Measurements from ENCODE around the gene LEAP2.

The LEAP2 gene

GRCh38 chr5:132887283-132887682 lies 13.8 kb downstream of the LEAP2 start:
- Histone ChIP-seq H3K36me3 (ENCODE audit: insufficient read depth, low read length) (peaks cover 71% of the 10 kb centered on the region), H3K4me3 (ENCODE audit: low read depth, low read length, poor library complexity, severe bottlenecking) (no peak overlapping the region), H3K27me3 (ENCODE audit: insufficient read depth, low read length) (no peaks in the 10 kb centered on the region), H3F3A (ENCODE audit: insufficient read depth, low read length) (no peaks in the 10 kb centered on the region), H4K20me1 (ENCODE audit: insufficient read depth, low read length) (no peaks in the 10 kb centered on the region), H3K4me1 (ENCODE audit: insufficient read depth, low read length, severe bottlenecking) (peaks cover 6% of the 10 kb centered on the region), H2AFZ (ENCODE audit: low read length) (no peak overlapping the region), H3K27ac (ENCODE audit: low read depth, low read length, poor library complexity, severe bottlenecking) (no peak overlapping the region), H3K9me3 (ENCODE audit: low read length) (no peaks in the 10 kb centered on the region), H3K4me2 (ENCODE audit: low read length) (no peak overlapping the region), H3K9ac (ENCODE audit: low read length) (no peak overlapping the region), H3K9me2 (ENCODE audit: low read depth, low read length) (no peaks in the 10 kb centered on the region), H3K79me2 (ENCODE audit: insufficient read depth, low read length) (no peaks in the 10 kb centered on the region)
- TF ChIP-seq, protein P1, sequence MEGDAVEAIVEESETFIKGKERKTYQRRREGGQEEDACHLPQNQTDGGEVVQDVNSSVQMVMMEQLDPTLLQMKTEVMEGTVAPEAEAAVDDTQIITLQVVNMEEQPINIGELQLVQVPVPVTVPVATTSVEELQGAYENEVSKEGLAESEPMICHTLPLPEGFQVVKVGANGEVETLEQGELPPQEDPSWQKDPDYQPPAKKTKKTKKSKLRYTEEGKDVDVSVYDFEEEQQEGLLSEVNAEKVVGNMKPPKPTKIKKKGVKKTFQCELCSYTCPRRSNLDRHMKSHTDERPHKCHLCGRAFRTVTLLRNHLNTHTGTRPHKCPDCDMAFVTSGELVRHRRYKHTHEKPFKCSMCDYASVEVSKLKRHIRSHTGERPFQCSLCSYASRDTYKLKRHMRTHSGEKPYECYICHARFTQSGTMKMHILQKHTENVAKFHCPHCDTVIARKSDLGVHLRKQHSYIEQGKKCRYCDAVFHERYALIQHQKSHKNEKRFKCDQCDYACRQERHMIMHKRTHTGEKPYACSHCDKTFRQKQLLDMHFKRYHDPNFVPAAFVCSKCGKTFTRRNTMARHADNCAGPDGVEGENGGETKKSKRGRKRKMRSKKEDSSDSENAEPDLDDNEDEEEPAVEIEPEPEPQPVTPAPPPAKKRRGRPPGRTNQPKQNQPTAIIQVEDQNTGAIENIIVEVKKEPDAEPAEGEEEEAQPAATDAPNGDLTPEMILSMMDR (IDR thresholded peaks at IDR 0.05; ENCODE audit: low read length): no peak

DNA sequence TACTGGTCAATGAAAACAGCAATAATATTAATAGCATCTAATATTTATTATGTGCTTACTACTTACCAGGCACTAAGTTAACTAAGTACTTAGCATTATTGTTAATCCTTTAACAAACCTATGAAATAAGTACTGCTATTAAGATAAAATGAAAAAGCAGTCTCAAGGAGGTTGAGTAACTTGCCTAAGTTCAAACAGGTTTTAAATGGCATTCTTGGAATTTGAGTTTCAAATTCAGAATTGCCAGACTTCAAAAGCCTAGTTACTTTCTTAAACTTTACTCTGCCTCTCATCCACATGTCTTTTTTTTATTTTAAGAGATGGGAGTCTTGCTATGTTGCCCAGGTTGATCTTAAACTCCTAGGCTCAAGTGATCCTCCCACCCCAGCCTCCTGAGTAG lies 16.0 kb downstream of the LEAP2 start:
- Histone ChIP-seq H3K9ac (ENCODE audit: low read length) (no peak overlapping the region), H2AFZ (ENCODE audit: low read length) (no peak overlapping the region), H4K20me1 (ENCODE audit: insufficient read depth, low read length) (no peaks in the 10 kb centered on the region), H3K9me3 (ENCODE audit: low read length) (no peaks in the 10 kb centered on the region), H3F3A (ENCODE audit: insufficient read depth, low read length) (no peaks in the 10 kb centered on the region), H3K27ac (ENCODE audit: low read depth, low read length, poor library complexity, severe bottlenecking) (no peak overlapping the region), H3K9me2 (ENCODE audit: low read depth, low read length) (no peaks in the 10 kb centered on the region), H3K4me3 (ENCODE audit: low read depth, low read length, poor library complexity, severe bottlenecking) (no peak overlapping the region), H3K4me2 (ENCODE audit: low read length) (no peak overlapping the region), H3K4me1 (ENCODE audit: insufficient read depth, low read length, severe bottlenecking) (peaks cover 6% of the 10 kb centered on the region), H3K36me3 (ENCODE audit: insufficient read depth, low read length) (peaks cover 77% of the 10 kb centered on the region), H3K27me3 (ENCODE audit: insufficient read depth, low read length) (no peaks in the 10 kb centered on the region), H3K79me2 (ENCODE audit: insufficient read depth, low read length) (no peaks in the 10 kb centered on the region)
- TF ChIP-seq EZH2 (IDR thresholded peaks at IDR 0.05; ENCODE audit: borderline replicate concordance, low read length): no peak
- TF ChIP-seq, protein P1 (IDR thresholded peaks at IDR 0.05; ENCODE audit: low read length): no peak

GRCh38 chr5:132890817-132891216 lies 17.3 kb downstream of the LEAP2 start:
- Histone ChIP-seq H3K9me2 (ENCODE audit: low read depth, low read length) (no peaks in the 10 kb centered on the region), H4K20me1 (ENCODE audit: insufficient read depth, low read length) (no peaks in the 10 kb centered on the region), H3K9ac (ENCODE audit: low read length) (no peak overlapping the region), H3K9me3 (ENCODE audit: low read length) (no peaks in the 10 kb centered on the region), H3K27ac (ENCODE audit: low read depth, low read length, poor library complexity, severe bottlenecking) (no peak overlapping the region), H3K27me3 (ENCODE audit: insufficient read depth, low read length) (no peaks in the 10 kb centered on the region), H3K4me3 (ENCODE audit: low read depth, low read length, poor library complexity, severe bottlenecking) (no peak overlapping the region), H3K79me2 (ENCODE audit: insufficient read depth, low read length) (no peaks in the 10 kb centered on the region), H3K36me3 (ENCODE audit: insufficient read depth, low read length) (peaks cover 85% of the 10 kb centered on the region), H3K4me2 (ENCODE audit: low read length) (no peak overlapping the region), H3K4me1 (ENCODE audit: insufficient read depth, low read length, severe bottlenecking) (peaks cover 6% of the 10 kb centered on the region), H3F3A (ENCODE audit: insufficient read depth, low read length) (no peaks in the 10 kb centered on the region), H2AFZ (ENCODE audit: low read length) (no peak overlapping the region)
- TF ChIP-seq, protein P1 (IDR thresholded peaks at IDR 0.05; ENCODE audit: low read length): no peak
- TF ChIP-seq EZH2 (IDR thresholded peaks at IDR 0.05; ENCODE audit: borderline replicate concordance, low read length): no peak
